Measurements from ENCODE around the gene C1QTNF1.

GRCh38 chr17:79024901-79025737, 1.1 kb downstream of the C1QTNF1 start:
- TF ChIP-seq POLR2A (IDR thresholded peaks at IDR 0.05) (no peak), CTCF (IDR thresholded peaks at IDR 0.05) (no peak)

Measured in Peyer's patch (tissue), 4 donors.